Pancreas (tissue), 10 donors: ENCODE results near the gene RRN3. TPM values are rescaled to one million over a fixed set of nuclear protein-coding genes. Genes with fewer than 3 reads are reported as not detected.
A peak's percentile ranks its signal among the peaks of the same experiment; 100 is the strongest.
"Not testable (repeated sequence)": the region's sequence is repeated elsewhere in the genome, so short reads cannot be mapped to it uniquely, and the experiment has no call there.

Experiments used
- ATAC-seq, 4 donors: fragments of 200-7000 bp; cut with Tn5 transposase; one replicate each; pipeline versions ENCODE4 v1.8.0 to v1.9.1; 2020; ENCODE audit warnings: mild to moderate bottlenecking in 4 of 4, moderate library complexity in 4 of 4
- DNase-seq, 6 donors: peaks; one replicate each; pipeline ENCODE4 v3.0.0-alpha.2; 2020
- FAIRE-seq: peaks from 2 replicates; lab custom pipeline; 2012; peaks lifted over from hg19 to GRCh38; lab: Jason Lieb, UNC
- H3K27ac ChIP-seq, 4 donors: fragments of 200-600 bp; sonication (generic); 1 replicate in 3 of 4; 2 replicates in 1 of 4; pipeline versions ENCODE4 v1.5.0 to v1.8.0; 2020
- H3K27me3 ChIP-seq, 4 donors: fragments of 200-600 bp; one replicate each; pipeline ENCODE4 v1.8.0; 2021
- H3K36me3 ChIP-seq, 3 donors: fragments of 200-600 bp; sonication (generic) in 1 of 3; one replicate each; pipeline versions ENCODE4 v1.5.0 to v1.8.0; 2020 to 2021
- H3K4me1 ChIP-seq, 3 donors: fragments of 200-600 bp; one replicate each; pipeline ENCODE4 v1.8.0; 2021
- H3K4me3 ChIP-seq, 4 donors: fragments of 200-600 bp; sonication (generic) in 2 of 4; one replicate each; pipeline versions ENCODE4 v1.5.0 to v1.8.0; 2020 to 2021
- H3K9me3 ChIP-seq, 4 donors: fragments of 200-600 bp; one replicate each; pipeline ENCODE4 v1.8.0; 2021
- CTCF ChIP-seq, 4 donors: fragments of 200-600 bp; sonication (generic) in 3 of 4; IDR thresholded peaks; one replicate each; pipeline versions ENCODE4 v1.5.0 to v1.8.0; 2021; ENCODE audit warnings: antibody characterized with exemption in 4 of 4
- WGBS, 2 donors: extraction: QIAGEN DNeasy Blood & Tissue Kit; methylation state at CpG; one replicate each; pipeline ENCODE4 v1.1.7; 2013; 5-methylcytosine and 5-hydroxymethylcytosine counted together
- intact Hi-C, 3 donors: fragments of 100-400 bp; cut with DNase I; formaldehyde crosslinking; loops; one replicate each; pipeline versions ENCODE4 v1.11.1 to v1.14.2; 2022
- microRNA-seq, 2 donors: library from miRNA; unstranded; fragments of <30 nt; microRNA quantifications; one replicate each; pipeline versions ENCODE4 to v1.1.0, GENCODE V29; 2019 to 2020
- polyA plus RNA-seq, 2 donors: library from polyadenylated mRNA; stranded (reverse); fragments of 200-250 nt; gene quantifications; one replicate each; pipeline ENCODE4 v1.2.3, GENCODE V29; 2013
- total RNA-seq, 6 donors: library from RNA; stranded (reverse); fragmentation: NEBNext Ultra II Directional in 4 of 6; extraction: Animal tissue kit (Norgen Biotek cat#: 25700) in 4 of 6; gene quantifications; one replicate each; pipeline versions ENCODE4 v1.2.1 to v1.2.4, GENCODE V29; 2021 to 2023
- donor health status: healthy with polysubstance abuse.
- donor health status: DM: no; HTN: no; CAD: no; lungs with moderate emphysema.
- donor health status: DM: no; HTN: no; CAD: no.
- donor health status: control.
- donor health status: control.
- donor health status: Bipolar disorder and iron deficiency.
- donor health status: DM: yes; HTN: yes; CAD: no.
- donor health status: DM: no; HTN: no; CAD: no.
- donor health status: DM: no; HTN: no; CAD: no.
- donor health status: DM: yes; HTN: yes; CAD: no.

The RRN3 gene
- total and polyA plus RNA-seq, 8 donors: 6.2 to 12.7 (median 10.6) TPM

GRCh38 chr16:15022194-15022593, 71.9 kb downstream of the RRN3 start:
- DNase-seq, H3K4me3 ChIP-seq, H3K27ac ChIP-seq, FAIRE-seq, intact Hi-C loops, H3K27me3 ChIP-seq, H3K4me1 ChIP-seq, H3K9me3 ChIP-seq: not testable (repeated sequence)
- peak in 2 of 4 donors; percentile 10 to 21 for TF ChIP-seq CTCF (IDR thresholded peaks at IDR 0.05)
- WGBS, 2 donors: 13 to 17% methylated on average over 4 of the region's 4 CpGs
- H3K36me3 ChIP-seq: peaks cover 3 to 43% (median 28%) of the 10 kb centered on the region in 3 donors
- ATAC-seq: peak; percentile 42 to 72 (median 52)

DNA sequence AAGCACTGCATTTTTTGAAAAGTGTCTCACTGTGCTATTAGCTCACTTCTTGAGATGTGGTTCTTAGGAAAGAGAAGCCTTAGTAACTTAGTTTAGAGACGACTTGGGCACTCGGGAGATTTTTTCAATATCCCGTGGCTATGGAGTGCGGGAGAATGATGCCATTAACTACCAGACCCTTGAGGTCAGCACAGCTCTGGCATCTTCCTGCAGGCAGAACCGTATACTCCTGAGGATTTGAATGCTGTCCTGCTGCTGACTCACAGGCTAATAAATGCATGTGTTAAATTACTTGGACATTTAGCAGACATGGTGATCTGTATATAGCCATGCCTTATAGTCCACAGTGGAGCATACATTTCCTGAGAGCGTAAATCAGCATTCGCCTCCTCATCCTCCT, 72.6 kb downstream of the RRN3 start:
- not testable (repeated sequence) for DNase-seq

DNA sequence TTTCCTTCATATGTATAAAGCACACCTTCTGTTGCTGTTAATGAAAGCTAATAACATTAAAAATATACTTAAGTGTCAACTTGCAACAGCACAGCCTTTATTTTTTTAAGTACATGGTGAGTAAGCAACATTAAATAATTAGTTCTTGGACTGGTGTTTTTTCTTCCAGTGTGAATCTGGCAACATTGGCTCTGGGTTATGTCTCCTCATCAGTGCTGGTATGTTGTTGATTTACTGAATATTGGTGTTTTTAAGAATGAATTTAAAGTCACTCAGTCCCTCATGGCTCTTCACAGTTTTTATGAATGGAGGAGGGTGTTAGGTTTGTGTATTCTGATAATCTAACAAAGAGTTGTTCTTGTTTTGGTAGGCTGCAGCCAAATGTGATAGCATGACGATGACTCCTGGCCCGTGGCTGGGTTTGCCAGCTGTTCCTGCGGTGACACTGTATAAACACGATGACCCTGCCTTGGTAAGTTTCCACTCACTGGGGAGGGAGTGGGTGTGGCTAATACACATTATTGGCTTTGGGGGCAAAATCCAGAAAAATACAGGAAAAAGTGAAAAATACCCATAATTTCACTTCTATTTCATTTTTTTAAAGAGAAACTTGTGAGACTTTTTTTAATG, 77.0 kb downstream of the RRN3 start:
- intact Hi-C loops, H3K27me3 ChIP-seq, H3K27ac ChIP-seq, FAIRE-seq, H3K4me1 ChIP-seq, H3K4me3 ChIP-seq, H3K9me3 ChIP-seq: not testable (repeated sequence)
- peaks cover 0 to 50% (median 16%) of the 10 kb centered on the region in 3 donors for H3K36me3 ChIP-seq
- DNase-seq (peak in 2 of 6 donors; percentile 52 to 54), ATAC-seq (peak; percentile 74 to 80 (median 78))
- 5 to 6% methylated on average over 4 of the region's 4 CpGs for WGBS, 2 donors

More for the DNA sequence above, 72.6 kb downstream of the RRN3 start:
- ATAC-seq, H3K27me3 ChIP-seq, FAIRE-seq, intact Hi-C loops, H3K4me1 ChIP-seq, H3K9me3 ChIP-seq, H3K4me3 ChIP-seq, H3K27ac ChIP-seq: not testable (repeated sequence)
- WGBS, 2 donors: 87 to 88% methylated on average over 7 of the region's 7 CpGs
- peaks cover 3 to 47% (median 28%) of the 10 kb centered on the region in 3 donors for H3K36me3 ChIP-seq

GRCh38 chr16:15016354-15016753, 77.7 kb downstream of the RRN3 start:
- FAIRE-seq, H3K9me3 ChIP-seq, H3K4me3 ChIP-seq, H3K4me1 ChIP-seq, intact Hi-C loops, H3K27me3 ChIP-seq, DNase-seq: not testable (repeated sequence)
- peak in 3 of 4 donors; percentile 5 to 11 (median 7) for ATAC-seq
- peaks cover 0 to 49% (median 16%) of the 10 kb centered on the region in 3 donors for H3K36me3 ChIP-seq
- peak overlapping the region in 1 of 4 donors; percentile 9 for H3K27ac ChIP-seq
- 80 to 85% methylated on average over 4 of the region's 4 CpGs for WGBS, 2 donors

DNA sequence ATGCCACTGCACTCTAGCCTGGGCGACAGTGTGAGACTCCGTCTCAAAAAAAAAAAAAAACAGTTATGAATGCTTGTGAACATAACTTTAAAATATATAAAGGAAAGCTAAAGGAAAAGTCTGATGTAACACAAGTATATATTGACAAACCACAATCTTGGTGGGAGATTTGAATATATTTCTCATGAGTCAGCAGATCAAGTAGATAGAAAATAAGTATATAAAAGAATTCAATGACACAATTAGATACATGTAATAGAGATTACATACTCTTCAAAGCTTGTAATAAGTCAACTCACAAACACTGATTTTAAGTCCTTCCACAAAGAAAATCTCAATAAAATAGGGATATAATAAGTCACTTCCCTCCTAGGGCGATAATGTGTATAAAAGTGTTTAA, 78.4 kb downstream of the RRN3 start:
- ATAC-seq, H3K4me1 ChIP-seq, DNase-seq, intact Hi-C loops, H3K27ac ChIP-seq, H3K4me3 ChIP-seq, H3K9me3 ChIP-seq, FAIRE-seq, H3K27me3 ChIP-seq: not testable (repeated sequence)
- WGBS, 2 donors: 92 to 99% methylated on average over 3 of the region's 3 CpGs
- peaks cover 0 to 56% (median 21%) of the 10 kb centered on the region in 3 donors for H3K36me3 ChIP-seq

GRCh38 chr16:15012941-15013340, 81.1 kb downstream of the RRN3 start:
- H3K36me3 ChIP-seq: peaks cover 3 to 53% (median 15%) of the 10 kb centered on the region in 3 donors
- H3K27ac ChIP-seq, DNase-seq, H3K4me3 ChIP-seq, ATAC-seq, H3K27me3 ChIP-seq, H3K4me1 ChIP-seq, H3K9me3 ChIP-seq, FAIRE-seq, intact Hi-C loops: not testable (repeated sequence)
- 97 to 98% methylated on average over 10 of the region's 10 CpGs for WGBS, 2 donors

Small RNA genes within 50 kb of the gene (microRNA-seq; reads per million reads assigned to microRNA genes)
- gene MIR1972-1: 0 reads per million in 2 donors
- gene MIR6511B2: 0 reads per million in 2 donors

Other genes starting within 250 kb of the RRN3 start
- gene NPIPA1, start 156.8 kb downstream of the RRN3 start, total RNA-seq: 10 to 100 TPM; 22.8 to 65.1 (median 35.1) TPM
- gene NPIPA1, start 156.8 kb downstream of the RRN3 start, polyA plus RNA-seq: 100 to 1,000 TPM in 1 of 2 donors, 10 to 100 TPM in 1; 97.0 to 126 TPM
- 10 to 100 TPM; 63.9 to 82.8 (median 74.2) TPM for gene PDXDC1, start 119.2 kb downstream of the RRN3 start, total RNA-seq
- 10 to 100 TPM; 51.5 to 73.3 TPM for gene PDXDC1, start 119.2 kb downstream of the RRN3 start, polyA plus RNA-seq
- gene NTAN1, start 38.2 kb downstream of the RRN3 start, total RNA-seq: 10 to 100 TPM in 3 of 6 donors, 1 to 10 TPM in 3; 5.7 to 17.4 (median 10.5) TPM
- 10 to 100 TPM; 17.6 to 21.3 TPM for gene NTAN1, start 38.2 kb downstream of the RRN3 start, polyA plus RNA-seq